HepG2 (cell line): ENCODE results near the gene PLEKHN1. TPM values are rescaled to one million over a fixed set of nuclear protein-coding genes. Genes with fewer than 3 reads are reported as not detected.

Experiments
- ARID5B ChIP-seq: IDR thresholded peaks from 2 replicates; pipeline ENCODE4 v1.4.0; 2020; ENCODE audit warnings: mild to moderate bottlenecking, missing genetic modification reagents
- DMAP1 ChIP-seq: IDR thresholded peaks from 2 replicates; pipeline ENCODE4 v1.6.1; 2016
- KLF6 ChIP-seq: IDR thresholded peaks from 2 replicates; pipeline ENCODE4 v1.8.0; 2016; ENCODE audit warnings: missing biosample characterization, missing genetic modification reagents
- NFYB ChIP-seq: sonication (generic); formaldehyde crosslinking; IDR thresholded peaks from 2 replicates; pipeline ENCODE4 v1.4.0; 2020; ENCODE audit warnings: missing genetic modification reagents
- NR2C2 ChIP-seq: sonication (generic); formaldehyde crosslinking; IDR thresholded peaks from 2 replicates; pipeline ENCODE4 v1.4.0; 2020; ENCODE audit warnings: missing genetic modification reagents, mild to moderate bottlenecking, moderate library complexity, borderline replicate concordance
- POLR2AphosphoS5 ChIP-seq: IDR thresholded peaks from 2 replicates; pipeline ENCODE4 v1.6.1; 2012; ENCODE audit warnings: low read depth, low read length
- SKI ChIP-seq: fragments of 450-650 bp; IDR thresholded peaks from one replicate; pipeline ENCODE4 v1.6.1; 2018; ENCODE audit warnings: mild to moderate bottlenecking; ENCODE audit not compliant: partially characterized antibody
- SOX6 ChIP-seq, 2 experiments: fragments of 450-650 bp in 1 of 2; sonication (generic) in 1 of 2; formaldehyde crosslinking in 1 of 2; IDR thresholded peaks; 2 replicates each; pipeline versions ENCODE4 v1.4.0 to v1.6.1; 2017 to 2020; ENCODE audit warnings: antibody characterized with exemption in 1 of 2, mild to moderate bottlenecking in 1 of 2, missing genetic modification reagents in 1 of 2
- SPEN ChIP-seq: sonication (generic); formaldehyde crosslinking; IDR thresholded peaks from 2 replicates; pipeline ENCODE4 v1.5.1; 2020; ENCODE audit warnings: low read depth, mild to moderate bottlenecking, missing genetic modification reagents
- YEATS2 ChIP-seq: sonication (generic); formaldehyde crosslinking; IDR thresholded peaks from 2 replicates; pipeline ENCODE4 v1.4.0; 2020; ENCODE audit warnings: missing genetic modification reagents, borderline replicate concordance
- ZNF10 ChIP-seq: sonication (generic); formaldehyde crosslinking; IDR thresholded peaks from 2 replicates; pipeline ENCODE4 v1.4.0; 2020; ENCODE audit warnings: mild to moderate bottlenecking, low read depth, missing genetic modification reagents, borderline replicate concordance
- ZNF331 ChIP-seq: sonication (generic); formaldehyde crosslinking; IDR thresholded peaks from 2 replicates; pipeline ENCODE4 v1.4.0; 2020; ENCODE audit warnings: missing genetic modification reagents
- ZNF446 ChIP-seq: sonication (generic); formaldehyde crosslinking; IDR thresholded peaks from 2 replicates; pipeline ENCODE4 v1.5.0; 2020; ENCODE audit warnings: mild to moderate bottlenecking, missing genetic modification reagents
- ZNF687 ChIP-seq: sonication (generic); formaldehyde crosslinking; IDR thresholded peaks from 2 replicates; pipeline ENCODE4 v1.5.1; 2020; ENCODE audit warnings: mild to moderate bottlenecking, missing genetic modification reagents, moderate library complexity
- ZNF781 ChIP-seq: sonication (generic); formaldehyde crosslinking; IDR thresholded peaks from 2 replicates; pipeline ENCODE4 v1.5.1; 2020; ENCODE audit warnings: borderline replicate concordance, mild to moderate bottlenecking, missing genetic modification reagents; ENCODE audit errors: not compliant biosample characterization
- ZNF788 ChIP-seq: sonication (generic); formaldehyde crosslinking; IDR thresholded peaks from 2 replicates; pipeline ENCODE4 v1.5.0; 2020; ENCODE audit warnings: mild to moderate bottlenecking, missing genetic modification reagents, borderline replicate concordance
- polyA plus RNA-seq, 8 experiments: library from polyadenylated mRNA; depleted of rRNA in 3 of 8; stranded (reverse) in 7 of 8; unstranded in 1 of 8; fragments of >200 nt; fragmentation: Illumina TruSeq in 4 of 8; extraction: Trizol in 4 of 8; gene quantifications; 2 replicates each; pipeline versions ENCODE4 v1.2.1 to v1.2.3, GENCODE V29; 2011 to 2016; ENCODE audit warnings: low read depth in 4 of 8, missing spikeins in 1 of 8, mixed read lengths in 1 of 8; ENCODE audit not compliant: insufficient read depth in 1 of 8
- total RNA-seq, 5 experiments: library from RNA; depleted of rRNA; stranded (reverse); fragments of >200 nt; fragmentation: Illumina TruSeq; extraction: Trizol; gene quantifications; 2 replicates each; pipeline ENCODE4 v1.2.3, GENCODE V29; 2016; ENCODE audit warnings: low read depth in 1 of 5
- TF ChIP-seq, protein P1 (sequence below): IDR thresholded peaks from 2 replicates; pipeline ENCODE4 v1.6.1; 2016; ENCODE audit warnings: missing biosample characterization, missing genetic modification reagents, low read depth
- TF ChIP-seq, protein P2 (sequence below): sonication (generic); formaldehyde crosslinking; IDR thresholded peaks from 2 replicates; pipeline ENCODE4 v1.8.0; 2022; ENCODE audit warnings: low read depth, missing genetic modification reagents

The PLEKHN1 gene
- total and polyA plus RNA-seq, 2 of the 13 experiments (the other 11 are each of a cell fraction or from before 2014, with no cell fraction given) = 0.42 to 0.58 TPM

- TF ChIP-seq, protein P1, sequence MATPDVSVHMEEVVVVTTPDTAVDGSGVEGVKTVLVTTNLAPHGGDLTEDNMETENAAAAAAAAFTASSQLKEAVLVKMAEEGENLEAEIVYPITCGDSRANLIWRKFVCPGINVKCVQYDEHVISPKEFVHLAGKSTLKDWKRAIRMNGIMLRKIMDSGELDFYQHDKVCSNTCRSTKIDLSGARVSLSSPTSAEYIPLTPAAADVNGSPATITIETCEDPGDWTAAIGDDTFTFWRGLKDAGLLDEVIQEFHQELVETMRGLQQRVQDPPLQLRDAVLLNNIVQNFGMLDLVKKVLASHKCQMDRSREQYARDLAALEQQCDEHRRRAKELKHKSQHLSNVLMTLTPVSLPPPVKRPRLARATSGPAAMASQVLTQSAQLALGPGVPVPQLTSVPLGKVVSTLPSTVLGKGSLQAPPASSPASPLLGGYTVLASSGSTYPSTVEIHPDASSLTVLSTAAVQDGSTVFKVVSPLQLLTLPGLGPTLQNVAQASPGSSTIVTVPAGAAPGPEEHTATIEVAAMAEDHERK = no peak
- no peak for TF ChIP-seq KLF6
- TF ChIP-seq ZNF788 (CRISPR knock-in tag) = peak; percentile 19; the same call in 1 of the 2 replicates
- peak; percentile 54 for TF ChIP-seq ZNF781 (CRISPR knock-in tag)
- TF ChIP-seq NFYB (CRISPR knock-in tag) = no peak
- peak; percentile 45 for TF ChIP-seq SPEN (CRISPR knock-in tag)
- no peak for TF ChIP-seq ZNF10
- TF ChIP-seq ZNF446 (CRISPR knock-in tag) = no peak
- peak; percentile 30; the same call in 1 of the 2 replicates for TF ChIP-seq DMAP1 (CRISPR knock-in tag)
- TF ChIP-seq YEATS2 (CRISPR knock-in tag) = 0 out of 2 replicates have a peak, but pooled peaks have one; percentile 17
- no peak for TF ChIP-seq SOX6 (IDR thresholded peaks at IDR 0.05)
- TF ChIP-seq SOX6 (CRISPR knock-in tag; IDR thresholded peaks at IDR 0.05) = peak; percentile 56
- peak; percentile 7; the same call in 1 of the 2 replicates for TF ChIP-seq ARID5B (CRISPR knock-in tag)
- TF ChIP-seq NR2C2 (CRISPR knock-in tag) = 0 out of 2 replicates have a peak, but pooled peaks have one; percentile 17
- TF ChIP-seq ZNF331 = no peak; the same call in 1 of the 2 replicates
- TF ChIP-seq ZNF687 (CRISPR knock-in tag) = peak; percentile 88
- TF ChIP-seq POLR2AphosphoS5 = no peak
- TF ChIP-seq SKI = peak; percentile 10
- TF ChIP-seq, protein P2, sequence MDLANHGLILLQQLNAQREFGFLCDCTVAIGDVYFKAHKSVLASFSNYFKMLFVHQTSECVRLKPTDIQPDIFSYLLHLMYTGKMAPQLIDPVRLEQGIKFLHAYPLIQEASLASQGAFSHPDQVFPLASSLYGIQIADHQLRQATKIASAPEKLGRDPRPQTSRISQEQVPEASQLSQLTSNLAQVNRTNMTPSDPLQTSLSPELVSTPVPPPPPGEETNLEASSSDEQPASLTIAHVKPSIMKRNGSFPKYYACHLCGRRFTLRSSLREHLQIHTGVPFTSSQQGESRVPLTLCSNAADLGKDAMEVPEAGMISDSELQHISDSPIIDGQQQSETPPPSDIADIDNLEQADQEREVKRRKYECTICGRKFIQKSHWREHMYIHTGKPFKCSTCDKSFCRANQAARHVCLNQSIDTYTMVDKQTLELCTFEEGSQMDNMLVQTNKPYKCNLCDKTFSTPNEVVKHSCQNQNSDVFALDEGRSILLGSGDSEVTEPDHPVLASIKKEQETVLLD = peak; percentile 51; the same call in 1 of the 2 replicates
These were observed 520 bp downstream of the PLEKHN1 start (continued) for GRCh38 chr1:966704-967300.
